Left colon (tissue), 2 donors: ENCODE results near the gene PDE3B. TPM values are rescaled to one million over a fixed set of nuclear protein-coding genes. Genes with fewer than 3 reads are reported as not detected.
A peak's percentile ranks its signal among the peaks of the same experiment; 100 is the strongest.
"Not testable (repeated sequence)": the region's sequence is repeated elsewhere in the genome, so short reads cannot be mapped to it uniquely, and the experiment has no call there.

ENCODE experiments used
- ATAC-seq: fragments of 200-7000 bp; cut with Tn5 transposase; one replicate; pipeline ENCODE4 v1.9.1; 2020; ENCODE audit warnings: mild to moderate bottlenecking, moderate library complexity
- DNase-seq, 2 donors: peaks; one replicate each; pipeline ENCODE4 v3.0.0-alpha.2; 2020
- intact Hi-C, 2 donors: fragments of 100-400 bp; cut with DNase I in 1 of 2; cut with micrococcal nuclease in 1 of 2; formaldehyde crosslinking; loops; one replicate each; pipeline versions ENCODE4 v1.11.2 to v1.14.0; 2022; cut with DNase I, micrococcal nuclease
- long read RNA-seq: library from polyadenylated mRNA; unstranded; transcript quantifications from one replicate; pipeline ENCODE4 v2.0.0, GENCODE V29; 2021
- total RNA-seq, 2 donors: library from RNA; stranded (reverse); fragmentation: NEBNext Ultra II Directional; extraction: Animal tissue kit (Norgen Biotek cat#: 25700); gene quantifications; one replicate each; pipeline ENCODE4 v1.2.1, GENCODE V29; 2021
- donor health status: DM: no; HTN: no; CAD: no.
- donor health status: DM: yes; HTN: yes; CAD: no.

Gene PDE3B
- 10 to 100 TPM; 23.9 to 32.9 TPM for total RNA-seq
- long read RNA-seq, full-length matches to known transcripts, result 14 of 20 reads
- long read RNA-seq, partial matches to known transcripts, result 3 of 20 reads
- long read RNA-seq, other reads (novel, unspliced or antisense), result 3 of 20 reads

DNA sequence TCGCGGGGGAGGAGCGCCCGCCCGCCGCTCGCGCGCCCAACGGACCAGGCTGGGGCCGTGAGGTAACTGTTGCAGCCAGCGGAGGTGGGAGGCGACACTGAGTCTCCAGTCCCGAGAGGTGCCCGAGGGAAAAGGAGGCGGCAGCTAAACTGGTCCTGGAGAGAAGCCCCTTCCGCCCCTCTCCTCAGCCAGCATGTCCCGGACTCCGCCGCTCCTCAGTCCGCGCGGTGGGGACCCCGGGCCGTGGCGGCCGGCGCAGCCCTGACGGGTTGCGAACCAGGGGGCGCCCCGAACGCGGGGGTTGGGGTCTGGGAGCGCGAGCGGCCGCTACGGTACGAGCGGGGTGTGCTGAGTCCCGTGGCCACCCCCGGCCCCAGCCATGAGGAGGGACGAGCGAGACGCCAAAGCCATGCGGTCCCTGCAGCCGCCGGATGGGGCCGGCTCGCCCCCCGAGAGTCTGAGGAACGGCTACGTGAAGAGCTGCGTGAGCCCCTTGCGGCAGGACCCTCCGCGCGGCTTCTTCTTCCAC, at the start of gene PDE3B:
Gene PDE3B, plus strand, starts transcription at position 108 of the 529 bp plus-strand sequence. Its CDS starts 272 bp downstream, at position 380.
- ATAC-seq (peak; percentile 89), DNase-seq (peak; percentile 89 to 90)
- intact Hi-C loops, result loop anchor here in 1 of 2 donors (10.0 kb wide), 2 partner anchors 109 to 261 kb away; no protein-coding TSS in a partner anchor

DNA sequence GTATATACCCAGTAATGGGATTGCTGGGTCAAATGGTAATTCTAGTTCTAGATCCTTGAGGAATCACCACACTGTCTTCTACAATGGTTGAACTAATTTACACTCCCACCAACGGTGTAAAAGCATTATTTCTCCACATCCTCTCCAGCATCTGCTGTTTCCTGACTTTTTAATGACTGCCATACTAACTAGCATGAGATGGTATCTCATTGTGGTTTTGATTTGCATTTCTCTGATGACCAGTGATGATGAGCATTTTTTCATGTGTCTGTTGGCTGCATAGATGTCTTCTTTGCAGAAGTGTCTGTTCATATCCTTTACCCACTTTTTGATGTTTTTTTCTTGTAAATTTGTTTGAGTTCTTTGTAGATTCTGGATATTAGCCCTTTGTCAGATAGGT, 48.3 kb upstream of the PDE3B start:
- DNase-seq, ATAC-seq, intact Hi-C loops: not testable (repeated sequence)

DNA sequence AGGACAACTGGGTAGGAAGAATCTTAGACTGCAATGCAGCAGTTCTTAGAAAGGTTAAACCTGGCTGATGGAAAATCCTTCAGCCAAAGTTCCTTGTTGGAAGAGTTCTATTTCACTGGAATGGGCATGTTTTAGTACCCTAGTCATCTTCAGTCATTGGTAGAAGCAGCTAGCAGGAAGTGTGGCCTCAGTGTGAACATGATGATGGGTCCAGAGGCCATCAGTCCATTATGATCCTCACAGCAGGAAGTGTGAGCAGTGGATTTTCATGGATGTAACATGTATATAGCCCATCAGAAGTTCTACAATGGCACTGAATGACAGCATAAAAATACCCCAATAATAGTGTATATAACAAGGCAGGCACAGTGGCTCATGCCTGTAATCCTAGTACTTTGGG, 35.9 kb upstream of the PDE3B start:
- intact Hi-C loops, result no loop called here
- ATAC-seq (peak; percentile 88), DNase-seq (no peak)

DNA sequence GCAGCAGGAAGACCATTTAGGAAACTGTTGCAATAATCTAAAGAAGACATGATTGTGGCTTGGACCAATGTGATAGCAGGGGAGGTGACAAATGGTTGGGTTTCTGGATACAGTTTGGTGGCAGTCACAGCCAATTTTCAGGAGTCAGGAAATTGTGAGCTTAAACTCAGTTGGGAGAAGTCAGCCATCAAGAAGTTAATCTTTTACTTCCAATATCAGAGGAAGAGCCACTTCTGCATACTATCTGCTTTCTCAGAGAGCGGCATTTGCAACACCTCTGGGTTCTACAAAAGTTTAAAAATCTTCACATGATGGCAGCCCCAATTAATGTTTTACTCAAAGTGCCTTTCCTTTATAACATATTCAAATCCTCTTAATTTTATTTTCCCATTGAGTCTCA, 33.7 kb upstream of the PDE3B start:
- DNase-seq (no peak), ATAC-seq (no peak)
- intact Hi-C loops, result no loop called here

DNA sequence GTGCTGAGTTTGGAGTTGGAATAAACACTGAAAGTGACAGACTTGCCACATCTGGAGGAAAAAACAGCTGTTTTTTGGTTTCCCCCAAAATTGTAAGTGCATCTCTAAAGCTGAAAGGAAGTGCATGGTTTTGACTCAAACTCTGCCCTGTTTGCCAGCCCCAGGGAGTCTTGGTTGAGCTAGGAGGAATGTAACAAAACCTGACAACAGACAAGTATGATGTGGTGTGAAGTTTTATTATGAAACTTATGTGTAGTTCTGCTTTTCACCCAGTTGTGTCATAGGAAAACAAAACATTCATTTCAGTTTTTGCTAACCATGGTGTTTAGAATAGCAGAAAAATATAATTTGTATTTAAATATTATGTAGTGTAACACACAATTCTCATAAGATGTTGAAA, 31.7 kb upstream of the PDE3B start:
- intact Hi-C loops, result no loop called here
- ATAC-seq, result no peak
- no peak for DNase-seq

GRCh38 chr11:14612694-14613093, 30.9 kb upstream of the PDE3B start:
- ATAC-seq (peak; percentile 68), DNase-seq (no peak)
- intact Hi-C loops, result no loop called here

DNA sequence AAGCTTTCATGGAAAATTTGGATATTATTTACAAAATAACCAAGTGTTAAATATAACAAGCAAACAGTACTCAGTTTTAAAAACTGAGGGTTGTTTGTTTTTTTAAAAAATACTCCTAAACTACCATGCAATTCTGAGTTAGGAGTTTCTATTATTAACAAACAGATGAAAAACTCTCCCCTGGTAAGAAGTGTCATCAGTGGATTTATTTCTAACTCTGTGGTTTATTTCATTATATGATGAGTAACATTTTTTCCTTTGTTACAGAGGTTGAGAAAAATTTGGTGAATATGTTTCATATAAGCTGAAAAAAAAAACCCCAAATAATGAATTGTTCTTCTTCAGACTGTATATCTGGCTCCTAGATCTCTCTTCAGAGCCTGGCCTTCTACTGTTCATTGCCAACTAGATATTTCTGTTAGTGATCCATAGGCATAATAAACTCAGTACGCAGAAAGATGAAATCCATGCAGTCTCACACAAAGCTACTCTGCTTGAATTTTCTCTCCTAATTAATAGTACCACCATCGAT, 29.4 kb upstream of the PDE3B start:
- intact Hi-C loops, result no loop called here
- ATAC-seq (no peak), DNase-seq (no peak)

GRCh38 chr11:14617241-14618027, 26.2 kb upstream of the PDE3B start:
- intact Hi-C loops, result no loop called here
- peak; percentile 76 for ATAC-seq
- DNase-seq, result no peak

- DNase-seq (no peak), ATAC-seq (peak; percentile 87)
- intact Hi-C loops, result no loop called here
These were observed 25.5 kb upstream of the PDE3B start for GRCh38 chr11:14618060-14618459.

GRCh38 chr11:14619603-14620531, 23.7 kb upstream of the PDE3B start:
- ATAC-seq (peak; percentile 68), DNase-seq (peak in 1 of 2 donors; percentile 29)
- intact Hi-C loops, result no loop called here

DNA sequence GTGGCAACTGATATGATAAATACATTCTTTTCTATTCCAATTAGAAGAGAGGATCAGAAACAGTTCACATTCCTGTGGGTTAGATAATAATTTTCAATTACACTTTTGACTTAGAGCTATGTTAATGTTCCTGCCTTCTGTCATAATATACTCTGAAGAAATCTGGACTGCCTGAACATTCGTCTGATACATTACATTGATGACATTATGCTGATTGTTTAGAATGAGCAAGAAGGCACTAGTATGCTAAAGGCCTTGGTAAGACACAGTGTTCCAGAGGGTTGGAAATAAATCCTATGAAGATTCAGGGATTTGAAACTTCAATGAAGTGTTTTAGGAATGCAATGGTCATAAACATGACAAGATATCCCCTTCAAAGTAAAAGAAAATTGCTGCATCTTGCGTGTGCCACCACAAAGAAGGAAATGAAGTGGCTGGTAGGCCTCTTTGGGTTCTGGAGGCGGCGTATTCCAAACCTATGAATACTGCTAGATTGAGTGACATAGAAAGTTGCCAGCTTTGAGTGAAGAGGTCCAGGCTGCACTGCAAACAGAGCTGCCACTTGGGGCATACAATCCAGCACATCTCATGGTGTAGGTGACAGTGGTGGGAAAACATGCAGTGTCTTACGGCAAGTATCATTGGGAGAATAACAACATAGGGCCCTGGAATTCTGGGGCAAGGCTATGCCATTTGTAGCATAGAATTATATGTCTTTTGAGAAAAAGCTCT, 21.2 kb upstream of the PDE3B start:
- DNase-seq (no peak), ATAC-seq (no peak)
- intact Hi-C loops, result no loop called here

DNA sequence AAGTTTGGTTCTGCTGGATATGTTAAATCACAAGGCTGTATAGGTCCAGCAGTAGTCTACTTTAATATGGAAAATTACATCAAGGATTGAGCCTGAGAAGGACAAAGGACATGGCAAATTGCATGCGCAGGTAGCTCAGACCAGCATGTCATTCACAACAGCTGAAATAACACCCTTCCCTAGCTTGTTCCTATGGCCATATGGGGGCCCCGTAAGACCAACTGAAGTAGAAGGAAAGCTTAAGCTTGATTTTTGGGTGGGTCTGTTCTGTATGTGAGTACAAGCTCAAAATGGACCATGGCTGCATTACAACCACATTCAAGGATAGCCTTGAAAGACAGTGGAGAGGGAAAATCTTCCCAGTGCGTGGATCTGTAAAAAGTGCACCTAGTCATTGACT, 20.6 kb upstream of the PDE3B start:
- DNase-seq, result no peak
- intact Hi-C loops, result no loop called here
- no peak for ATAC-seq

- intact Hi-C loops, result no loop called here
- DNase-seq, result no peak
- ATAC-seq, result peak; percentile 28
These were observed 17.9 kb upstream of the PDE3B start for GRCh38 chr11:14625586-14626205.

DNA sequence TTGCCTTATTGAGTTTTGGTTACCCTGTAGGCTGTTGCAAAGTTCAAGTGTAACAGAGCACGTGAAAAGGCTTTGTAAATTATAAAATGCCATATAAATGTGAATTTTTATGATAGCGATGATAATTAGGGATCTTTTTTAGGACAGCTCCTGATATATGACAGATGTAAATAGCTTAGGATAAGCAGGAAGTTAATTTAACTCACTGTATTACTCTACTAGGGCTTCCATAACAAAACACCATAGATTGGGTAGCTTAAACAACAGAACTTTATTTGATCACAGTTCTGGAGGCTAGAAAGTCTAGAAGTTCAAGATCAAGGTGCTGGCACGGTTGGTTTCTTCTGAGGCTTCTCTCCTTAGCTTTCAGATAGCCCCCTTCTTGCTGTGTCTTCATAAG, 17.0 kb upstream of the PDE3B start:
- ATAC-seq (peak; percentile 76), DNase-seq (no peak)
- intact Hi-C loops, result no loop called here

DNA sequence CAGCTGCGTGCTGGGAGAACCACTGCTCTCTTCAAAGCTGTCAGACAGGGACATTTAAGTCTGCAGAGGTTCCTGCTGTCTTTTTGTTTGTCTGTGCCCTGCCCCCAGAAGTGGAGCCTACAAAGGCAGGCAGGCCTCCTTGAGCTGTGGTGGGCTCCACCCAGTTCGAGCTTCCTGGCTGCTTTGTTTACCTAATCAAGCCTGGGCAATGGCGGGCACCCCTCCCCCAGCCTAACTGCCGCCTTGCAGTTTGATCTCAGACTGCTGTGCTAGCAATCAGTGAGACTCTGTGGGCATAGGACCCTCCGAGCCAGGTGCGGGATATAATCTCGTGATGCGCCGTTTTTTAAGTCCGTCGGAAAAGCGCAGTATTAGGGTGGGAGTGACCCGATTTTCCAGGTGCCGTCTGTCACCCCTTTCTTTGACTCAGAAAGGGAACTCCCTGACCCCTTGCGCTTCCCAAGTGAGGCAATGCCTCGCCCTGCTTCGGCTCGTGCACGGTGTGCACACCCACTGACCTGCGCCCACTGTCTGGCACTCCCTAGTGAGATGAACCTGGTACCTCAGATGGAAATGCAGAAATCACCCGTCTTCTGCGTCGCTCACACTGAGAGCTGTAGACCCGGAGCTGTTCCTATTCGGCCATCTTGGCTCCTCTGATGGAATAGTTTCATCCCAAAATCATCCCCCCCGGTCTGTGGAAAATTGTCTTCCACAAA, 9.9 kb upstream of the PDE3B start:
- intact Hi-C loops, result not testable (repeated sequence)
- ATAC-seq, result peak; percentile 72
- peak; percentile 62 to 78 for DNase-seq

DNA sequence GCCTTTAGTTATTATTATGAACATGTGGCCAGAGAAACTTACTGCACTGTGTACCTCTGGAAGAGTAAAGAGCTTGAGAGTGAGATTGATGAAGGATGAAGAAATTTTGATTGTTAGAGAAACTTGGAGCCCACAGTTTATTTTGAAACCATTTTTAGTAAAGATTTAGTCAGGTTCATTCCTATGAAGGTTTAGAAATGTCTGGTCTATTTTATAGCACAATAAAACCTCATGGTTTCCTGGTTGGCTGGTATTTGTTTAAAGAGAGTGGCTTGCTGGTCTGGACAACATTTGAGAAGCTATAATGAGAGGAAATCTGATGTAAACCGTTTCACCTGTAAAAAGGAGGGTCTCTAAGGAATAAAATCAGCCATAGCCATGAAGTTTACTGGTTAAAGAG, 8.8 kb upstream of the PDE3B start:
- DNase-seq (no peak), ATAC-seq (peak; percentile 97)
- intact Hi-C loops, result no loop called here

GRCh38 chr11:14635546-14635945, 8.1 kb upstream of the PDE3B start:
- intact Hi-C loops, result no loop called here
- ATAC-seq (no peak), DNase-seq (no peak)
